Cardiac fibroblast (primary cell): ENCODE data around the gene ABO.
"Not testable (repeated sequence)": the region's sequence is repeated elsewhere in the genome, so short reads cannot be mapped to it uniquely, and the experiment has no call there.

Source experiments
- DNase-seq, 2 donors: peaks; one replicate each; pipeline versions ENCODE4 v3.0.0 to v3.0.0-alpha.2; 2010; ENCODE audit warnings: low read depth in 2 of 2
- H3K4me3 ChIP-seq, 2 donors: replicated peaks in 1 of 2; 1 replicate in 1 of 2; 2 replicates in 1 of 2; pipeline ENCODE4 v1.5.1; 2011; ENCODE audit warnings: low read depth in 2 of 2, low read length in 2 of 2, mild to moderate bottlenecking in 2 of 2, moderate library complexity in 1 of 2
- TF ChIP-seq, protein P1 (sequence below): IDR thresholded peaks from one replicate; pipeline ENCODE4 v1.5.1; 2011; ENCODE audit warnings: low read depth, mild to moderate bottlenecking, low read length, inconsistent platforms

The ABO gene

GRCh38 chr9:133210609-133211008 is 64.4 kb downstream of the ABO start:
- no peak for DNase-seq
- no peak overlapping the region for H3K4me3 ChIP-seq
- TF ChIP-seq, protein P1, sequence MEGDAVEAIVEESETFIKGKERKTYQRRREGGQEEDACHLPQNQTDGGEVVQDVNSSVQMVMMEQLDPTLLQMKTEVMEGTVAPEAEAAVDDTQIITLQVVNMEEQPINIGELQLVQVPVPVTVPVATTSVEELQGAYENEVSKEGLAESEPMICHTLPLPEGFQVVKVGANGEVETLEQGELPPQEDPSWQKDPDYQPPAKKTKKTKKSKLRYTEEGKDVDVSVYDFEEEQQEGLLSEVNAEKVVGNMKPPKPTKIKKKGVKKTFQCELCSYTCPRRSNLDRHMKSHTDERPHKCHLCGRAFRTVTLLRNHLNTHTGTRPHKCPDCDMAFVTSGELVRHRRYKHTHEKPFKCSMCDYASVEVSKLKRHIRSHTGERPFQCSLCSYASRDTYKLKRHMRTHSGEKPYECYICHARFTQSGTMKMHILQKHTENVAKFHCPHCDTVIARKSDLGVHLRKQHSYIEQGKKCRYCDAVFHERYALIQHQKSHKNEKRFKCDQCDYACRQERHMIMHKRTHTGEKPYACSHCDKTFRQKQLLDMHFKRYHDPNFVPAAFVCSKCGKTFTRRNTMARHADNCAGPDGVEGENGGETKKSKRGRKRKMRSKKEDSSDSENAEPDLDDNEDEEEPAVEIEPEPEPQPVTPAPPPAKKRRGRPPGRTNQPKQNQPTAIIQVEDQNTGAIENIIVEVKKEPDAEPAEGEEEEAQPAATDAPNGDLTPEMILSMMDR, result no peak

DNA sequence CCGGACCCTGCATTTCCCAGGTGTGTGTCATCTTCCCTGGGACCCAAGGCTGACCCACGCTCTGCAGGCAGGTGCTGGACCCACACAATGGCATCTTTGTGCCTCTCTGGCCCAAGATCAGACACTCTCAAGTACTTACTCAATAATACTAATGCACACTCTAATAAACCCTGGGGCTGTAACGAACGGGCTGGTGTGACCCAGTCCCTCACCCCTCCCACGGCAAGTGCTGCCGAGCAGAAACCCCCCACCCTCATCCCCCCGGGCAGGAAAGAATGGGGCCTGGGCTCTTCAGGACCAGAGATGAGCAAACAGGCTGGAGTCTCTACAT is 64.8 kb downstream of the ABO start:
- TF ChIP-seq, protein P1, result no peak
- no peak for DNase-seq
- no peak overlapping the region for H3K4me3 ChIP-seq

DNA sequence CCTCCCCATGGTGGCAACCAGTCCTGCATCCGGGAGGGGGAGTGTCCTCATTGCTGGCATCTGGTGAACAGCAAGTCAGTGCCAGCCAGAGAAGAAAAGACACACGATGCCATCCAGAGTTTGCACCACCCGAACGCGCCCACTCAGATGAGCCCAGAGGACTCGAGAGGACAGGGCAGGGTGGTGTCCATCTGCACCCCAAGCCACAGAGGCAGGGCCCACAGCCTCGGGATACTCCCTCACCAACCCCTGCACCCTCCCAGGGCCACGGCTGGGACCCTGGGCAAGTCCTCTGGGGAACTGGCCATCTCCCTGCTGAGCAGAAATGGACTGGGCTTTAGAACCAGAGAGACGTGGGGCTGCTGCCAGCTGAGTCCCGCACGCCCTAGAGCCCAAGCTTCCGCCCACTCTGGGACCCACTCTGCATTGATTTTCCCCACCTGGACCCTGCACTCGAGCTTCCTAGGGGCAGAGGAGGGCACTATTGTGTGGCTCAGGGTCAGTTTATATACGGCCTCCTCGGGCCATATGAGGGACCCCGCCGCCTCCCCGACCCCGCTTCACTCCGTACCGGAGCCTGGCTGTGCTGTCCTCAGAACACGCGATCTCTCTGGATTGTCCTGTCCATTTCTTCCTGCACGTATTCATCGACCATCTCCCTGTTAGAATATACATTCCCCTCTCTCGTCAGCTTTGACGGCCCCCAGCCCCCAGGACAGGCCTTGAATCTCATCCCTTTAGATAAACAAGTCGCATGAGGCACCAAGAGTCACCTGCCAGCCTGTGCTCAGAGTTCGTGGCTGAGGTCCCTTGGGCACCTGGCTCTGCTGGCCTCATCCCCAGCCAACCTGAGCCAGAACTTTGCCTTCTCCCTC is 65.4 kb downstream of the ABO start:
- H3K4me3 ChIP-seq, DNase-seq: not testable (repeated sequence)

DNA sequence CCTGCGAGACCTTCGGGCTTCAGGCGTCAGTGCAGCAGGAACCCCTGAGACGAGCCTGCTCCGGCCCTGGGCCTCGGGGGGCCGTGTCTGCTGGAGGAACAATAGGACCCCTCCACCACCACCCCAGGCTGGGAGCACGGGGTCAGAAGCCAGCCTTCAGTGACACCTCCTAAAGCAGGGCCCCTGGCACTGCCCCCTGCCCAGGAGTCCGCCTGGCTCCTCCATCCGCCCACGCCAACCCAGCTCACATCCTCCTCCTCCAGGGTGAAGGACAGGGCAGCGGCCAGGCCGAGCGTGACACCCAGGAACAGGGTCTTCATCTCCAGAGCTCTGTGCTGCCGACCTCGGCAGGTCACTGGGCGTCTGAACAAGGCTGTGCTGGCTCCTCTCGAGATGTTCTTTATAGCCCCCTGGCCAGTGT is 66.1 kb downstream of the ABO start, which contains the start of gene OBP2B:
Gene OBP2B, minus strand, starts transcription at position 371 of the 421 bp plus-strand sequence. Its CDS starts 51 bp downstream, at position 320.
- not testable (repeated sequence) for H3K4me3 ChIP-seq, DNase-seq

- not testable (repeated sequence) for DNase-seq, H3K4me3 ChIP-seq
Measured at GRCh38 chr9:133208171-133208879, 66.7 kb downstream of the ABO start.

DNA sequence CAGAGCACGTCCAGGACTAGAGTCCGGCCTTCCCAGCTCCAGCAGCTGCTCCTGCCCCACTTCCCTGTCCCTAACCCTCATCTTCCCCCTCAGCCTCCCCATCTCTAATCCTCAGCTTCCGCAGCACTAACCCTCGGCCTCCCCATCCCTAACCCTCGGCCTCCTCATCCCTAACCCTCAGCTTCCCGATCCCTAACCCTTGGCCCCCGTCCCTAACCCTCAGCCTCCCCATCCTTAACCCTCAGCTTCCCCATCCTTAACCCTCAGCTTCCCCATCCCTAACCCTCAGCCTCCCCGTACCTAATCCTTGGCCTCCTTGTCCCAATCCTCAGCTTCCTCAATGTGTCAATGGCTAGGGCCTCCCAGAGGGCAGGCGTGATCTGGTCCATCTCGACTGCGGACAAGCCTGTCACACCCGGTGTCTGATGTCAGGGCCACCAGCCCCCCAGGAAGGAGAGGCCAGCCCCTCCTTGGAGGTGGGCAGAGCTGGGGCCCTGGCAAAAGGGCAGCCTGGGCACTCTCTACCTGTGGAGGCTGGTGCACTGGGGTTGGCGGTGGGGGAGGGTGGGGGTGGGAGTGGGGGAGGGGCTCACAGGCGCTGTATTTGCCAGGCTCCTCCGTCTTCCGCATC is 67.3 kb downstream of the ABO start:
- no peak for DNase-seq
- TF ChIP-seq, protein P1, result no peak
- H3K4me3 ChIP-seq, result no peak overlapping the region

GRCh38 chr9:133207021-133207531 is 67.9 kb downstream of the ABO start:
- H3K4me3 ChIP-seq, result no peak overlapping the region
- no peak for DNase-seq
- TF ChIP-seq, protein P1, result no peak
